Bronchial epithelial cell (primary cell): ENCODE measurements around the gene CNBP. TPM values are rescaled to one million over a fixed set of nuclear protein-coding genes. Genes with fewer than 3 reads are reported as not detected.
"Not testable (repeated sequence)": the region's sequence is repeated elsewhere in the genome, so short reads cannot be mapped to it uniquely, and the experiment has no call there.

ENCODE experiments used
- DNase-seq: peaks from one replicate; pipeline ENCODE4 v3.0.0-alpha.2; 2010; ENCODE audit warnings: low read depth
- FAIRE-seq: peaks from 2 replicates; lab custom pipeline; 2011; peaks lifted over from hg19 to GRCh38; lab: Jason Lieb, UNC
- H3K27me3 ChIP-seq: 2 replicates; pipeline ENCODE4 v1.5.1; 2011; ENCODE audit warnings: low read length; ENCODE audit not compliant: control insufficient read depth, insufficient read depth
- H3K36me3 ChIP-seq: 2 replicates; pipeline ENCODE4 v1.5.1; 2011; ENCODE audit warnings: low read length; ENCODE audit not compliant: control insufficient read depth, insufficient read depth
- H3K4me3 ChIP-seq: 2 replicates; pipeline ENCODE4 v1.5.1; 2011; ENCODE audit warnings: mild to moderate bottlenecking, low read depth, low read length, control low read depth
- CTCF ChIP-seq: IDR thresholded peaks from 2 replicates; pipeline ENCODE4 v1.5.1; 2011; ENCODE audit warnings: mild to moderate bottlenecking, moderate library complexity, low read length, control low read depth, inconsistent platforms; ENCODE audit not compliant: insufficient read depth, severe bottlenecking
- total RNA-seq: library from RNA; depleted of rRNA; stranded (reverse); fragments of >200 nt; gene quantifications from 2 replicates; pipeline ENCODE4 v1.2.1, GENCODE V29; 2014

CNBP gene
- total RNA-seq, 1 donor from 2014 or later, result 535 TPM

DNA sequence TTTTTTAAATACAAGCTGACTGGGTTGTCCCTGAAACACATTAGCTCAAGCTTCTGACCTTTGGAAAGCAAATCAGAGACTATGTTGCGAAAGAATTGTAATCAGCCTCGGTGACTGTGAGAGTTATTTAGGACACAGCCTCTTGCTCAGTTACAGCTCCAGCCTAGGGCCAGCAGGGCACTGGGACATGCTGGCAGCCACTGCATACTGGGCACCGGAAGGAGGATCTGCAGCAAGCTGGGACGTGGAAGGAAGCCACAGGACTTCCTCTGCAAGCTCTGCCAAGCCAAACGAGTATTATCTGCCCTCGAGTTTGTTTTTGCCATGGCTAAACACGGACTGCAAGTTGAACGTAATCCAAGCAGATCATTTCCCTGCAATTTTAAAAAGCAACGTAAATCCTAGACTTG is 41.3 kb upstream of the CNBP start:
- no peaks in the 10 kb centered on the region for H3K27me3 ChIP-seq
- peak; percentile 69 for DNase-seq
- FAIRE-seq, result no peak
- peak; percentile 2 for TF ChIP-seq CTCF
- H3K4me3 ChIP-seq, result no peak overlapping the region
- H3K36me3 ChIP-seq, result no peaks in the 10 kb centered on the region

GRCh38 chr3:129224387-129224786 is 40.7 kb upstream of the CNBP start:
- FAIRE-seq, H3K4me3 ChIP-seq, H3K27me3 ChIP-seq, DNase-seq, H3K36me3 ChIP-seq: not testable (repeated sequence)

DNA sequence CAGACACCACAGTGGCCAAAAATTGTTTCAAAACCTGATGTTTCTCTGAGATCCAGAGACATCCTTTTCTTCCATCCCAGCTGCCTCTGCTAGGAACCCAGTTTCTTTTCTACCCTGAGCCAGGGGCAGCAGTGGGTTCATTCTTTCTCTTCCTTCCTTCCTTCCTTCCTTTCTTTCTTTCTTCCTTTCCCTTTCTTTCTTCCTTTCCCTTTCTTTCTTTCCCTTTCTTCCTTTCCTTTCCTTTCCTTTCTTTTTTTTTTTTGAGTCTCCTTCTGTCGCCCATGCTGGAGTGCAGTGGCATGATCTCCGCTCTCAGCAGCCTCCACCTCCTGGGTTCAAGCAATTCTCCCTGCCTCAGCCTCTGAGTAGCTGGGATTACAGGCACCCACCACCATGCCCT is 35.0 kb upstream of the CNBP start:
- no peak for FAIRE-seq
- no peaks in the 10 kb centered on the region for H3K27me3 ChIP-seq

DNA sequence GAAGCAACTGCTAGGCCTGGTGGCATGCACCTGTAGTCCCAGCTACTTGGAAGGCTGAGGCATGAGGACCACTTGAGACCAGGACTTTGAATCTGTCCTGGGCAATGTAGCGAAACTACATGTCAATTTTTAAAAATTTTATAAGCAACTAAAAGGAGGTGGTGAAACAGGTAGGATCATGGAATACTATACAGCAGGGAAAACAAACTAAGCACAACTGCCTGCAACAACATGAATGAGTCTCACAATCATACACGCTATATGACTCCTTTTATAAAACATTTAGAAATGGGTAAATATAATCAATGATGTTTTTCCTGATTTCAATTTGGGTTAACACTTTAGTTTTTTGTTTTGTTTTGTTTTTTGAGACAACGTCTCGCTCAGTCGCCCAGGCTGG is 29.5 kb upstream of the CNBP start:
- no peaks in the 10 kb centered on the region for H3K27me3 ChIP-seq
- DNase-seq, result no peak
- H3K36me3 ChIP-seq, result no peaks in the 10 kb centered on the region
- no peak for FAIRE-seq
- no peak for TF ChIP-seq CTCF
- H3K4me3 ChIP-seq, result no peak overlapping the region

More for the DNA sequence above, 35.0 kb upstream of the CNBP start:
- DNase-seq, result no peak
- H3K36me3 ChIP-seq, result no peaks in the 10 kb centered on the region
- H3K4me3 ChIP-seq, result no peak overlapping the region
- TF ChIP-seq CTCF, result no peak

DNA sequence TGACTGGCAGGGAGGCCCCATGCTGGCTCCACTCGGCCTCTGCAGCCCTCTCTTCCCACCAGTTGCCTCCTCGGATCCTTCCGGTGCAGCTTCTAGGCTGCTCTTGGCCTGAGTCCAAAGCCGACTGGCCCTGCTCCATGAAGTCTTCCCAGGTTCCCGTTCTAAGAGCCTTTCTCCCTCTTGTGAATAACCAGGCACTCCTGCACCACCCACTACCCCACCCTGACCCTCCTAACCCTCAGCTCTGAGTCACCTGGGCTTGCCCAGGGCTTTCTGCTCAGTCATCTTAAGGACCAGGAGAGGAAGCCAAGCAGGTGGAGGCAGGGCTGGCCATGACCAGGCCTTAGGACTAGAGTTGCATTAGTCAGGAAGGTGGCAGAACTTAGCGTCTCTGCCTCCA is 28.1 kb upstream of the CNBP start:
- DNase-seq (peak; percentile 99), FAIRE-seq (peak; percentile 93)
- Histone ChIP-seq H3K36me3 (no peaks in the 10 kb centered on the region), H3K4me3 (no peak overlapping the region), H3K27me3 (no peaks in the 10 kb centered on the region)
- TF ChIP-seq CTCF, result no peak

DNA sequence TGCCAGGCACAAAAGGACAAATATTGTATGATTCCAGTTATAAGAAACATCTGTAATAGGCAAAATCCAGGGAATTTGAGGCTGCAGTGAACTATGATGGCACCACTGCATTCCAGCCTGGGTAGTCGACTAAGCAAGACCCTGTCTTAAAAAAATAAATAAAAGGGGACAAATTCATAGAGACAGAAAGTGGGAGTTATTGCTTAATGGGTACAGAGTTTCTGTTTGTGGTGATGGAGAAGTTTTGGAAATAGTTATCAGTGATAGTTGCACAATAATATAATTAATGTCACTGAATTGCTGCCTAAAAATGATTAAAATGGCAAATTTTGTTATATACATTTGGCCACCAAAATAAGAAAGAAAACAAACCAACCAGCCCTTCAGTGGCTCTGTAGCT is 27.6 kb upstream of the CNBP start:
- H3K4me3 ChIP-seq, result no peak overlapping the region
- no peaks in the 10 kb centered on the region for H3K36me3 ChIP-seq
- no peaks in the 10 kb centered on the region for H3K27me3 ChIP-seq
- no peak for FAIRE-seq
- TF ChIP-seq CTCF, result no peak
- DNase-seq, result no peak
